ENCODE measurements around the gene DNAH14.
"Not testable (repeated sequence)": the region's sequence is repeated elsewhere in the genome, so short reads cannot be mapped to it uniquely, and the experiment has no call there.

DNAH14 gene

GRCh38 chr1:225159793-225160192 is 230.3 kb downstream of the DNAH14 start:
- DNase-seq = no peak

- not testable (repeated sequence) for DNase-seq
Measured at GRCh38 chr1:225177409-225177808, 247.9 kb downstream of the DNAH14 start.

GRCh38 chr1:225179686-225180085 is 250.2 kb downstream of the DNAH14 start:
- no peak for DNase-seq

- no peak for DNase-seq
Measured at GRCh38 chr1:225182716-225183115, 253.2 kb downstream of the DNAH14 start.

GRCh38 chr1:225191199-225191753 is 261.8 kb downstream of the DNAH14 start:
- DNase-seq = no peak

- DNase-seq = no peak
Measured at GRCh38 chr1:225201447-225201846, 272.0 kb downstream of the DNAH14 start.

GRCh38 chr1:225207791-225208190 is 278.3 kb downstream of the DNAH14 start:
- DNase-seq = no peak

- no peak for DNase-seq
Measured at GRCh38 chr1:225209153-225209552, 279.7 kb downstream of the DNAH14 start.

GRCh38 chr1:225210180-225210579 is 280.7 kb downstream of the DNAH14 start:
- DNase-seq = not testable (repeated sequence)

- DNase-seq = not testable (repeated sequence)
Measured at GRCh38 chr1:225211694-225212442, 282.4 kb downstream of the DNAH14 start.

- DNase-seq = no peak
Measured at GRCh38 chr1:225224287-225224686, 294.8 kb downstream of the DNAH14 start.

GRCh38 chr1:225225681-225226080 is 296.2 kb downstream of the DNAH14 start:
- DNase-seq = no peak

- DNase-seq = no peak
Measured at GRCh38 chr1:225228871-225229303, 299.4 kb downstream of the DNAH14 start.

- not testable (repeated sequence) for DNase-seq
Measured at GRCh38 chr1:225229429-225229828, 300.0 kb downstream of the DNAH14 start.

GRCh38 chr1:225230483-225230882 is 301.0 kb downstream of the DNAH14 start:
- DNase-seq = no peak

GRCh38 chr1:225232930-225233329 is 303.5 kb downstream of the DNAH14 start:
- DNase-seq = not testable (repeated sequence)

- no peak for DNase-seq
Measured at GRCh38 chr1:225242611-225243010, 313.1 kb downstream of the DNAH14 start.

GRCh38 chr1:225250432-225250831 is 321.0 kb downstream of the DNAH14 start:
- no peak for DNase-seq

GRCh38 chr1:225253173-225253572 is 323.7 kb downstream of the DNAH14 start:
- DNase-seq = no peak

- DNase-seq = no peak
Measured at GRCh38 chr1:225253784-225254183, 324.3 kb downstream of the DNAH14 start.

GRCh38 chr1:225254676-225255075 is 325.2 kb downstream of the DNAH14 start:
- DNase-seq = no peak

GRCh38 chr1:225257081-225257480 is 327.6 kb downstream of the DNAH14 start:
- DNase-seq = no peak

GRCh38 chr1:225258811-225259210 is 329.3 kb downstream of the DNAH14 start:
- DNase-seq = no peak

- DNase-seq = no peak
Measured at GRCh38 chr1:225259542-225259941, 330.1 kb downstream of the DNAH14 start.

- no peak for DNase-seq
Measured at GRCh38 chr1:225260319-225260718, 330.8 kb downstream of the DNAH14 start.

Data from 8988T (cell line).